Natural killer cell treated with Interleukin-12 subunit alpha and Interleukin-12 subunit beta and Interleukin-15 and Interleukin-18, amount 100 ng/mL, for 72 hours (primary cell): ENCODE measurements around the gene UBQLN4. TPM values are rescaled to one million over a fixed set of nuclear protein-coding genes. Genes with fewer than 3 reads are reported as not detected.

ENCODE experiments used
- ATAC-seq, 2 donors: fragments of 150-1000 bp; cut with Tn5 transposase in 1 of 2; sonication (Bioruptor Pico), chemical (Tn5 transposase) in 1 of 2; 2 replicates each; pipeline ENCODE4 v1.10.0; 2021
- DNase-seq: peaks from one replicate; pipeline ENCODE4 v3.0.0; 2022; ENCODE audit warnings: low spot score
- H3K27ac Mint-ChIP-seq, 2 donors: 1 replicate in 1 of 2; 2 replicates in 1 of 2; pipeline ENCODE4 v1.8.0; 2022; ENCODE audit warnings: mixed read lengths in 2 of 2, mild to moderate bottlenecking in 1 of 2, moderate library complexity in 1 of 2
- H3K27me3 Mint-ChIP-seq, 2 donors: 1 replicate in 1 of 2; 2 replicates in 1 of 2; pipeline ENCODE4 v1.8.0; 2022; ENCODE audit warnings: mixed read lengths in 2 of 2
- H3K36me3 Mint-ChIP-seq: one replicate; pipeline ENCODE4 v1.8.0; 2022; ENCODE audit warnings: mixed read lengths
- H3K4me1 Mint-ChIP-seq, 2 donors: 1 replicate in 1 of 2; 2 replicates in 1 of 2; pipeline ENCODE4 v1.8.0; 2022; ENCODE audit warnings: low read depth in 2 of 2, mixed read lengths in 2 of 2, mild to moderate bottlenecking in 1 of 2
- H3K4me3 Mint-ChIP-seq: one replicate; pipeline ENCODE4 v1.8.0; 2022; ENCODE audit warnings: mixed read lengths
- H3K9me3 Mint-ChIP-seq: 2 replicates; pipeline ENCODE4 v1.8.0; 2022; ENCODE audit warnings: mixed read lengths
- total RNA-seq, 2 donors: library from RNA; stranded (reverse); gene quantifications; one replicate each; pipeline ENCODE4 v1.2.3, GENCODE V29; 2022

Gene UBQLN4
- total RNA-seq, 2 donors from 2014 or later = 30.4 to 51.4 TPM

DNA sequence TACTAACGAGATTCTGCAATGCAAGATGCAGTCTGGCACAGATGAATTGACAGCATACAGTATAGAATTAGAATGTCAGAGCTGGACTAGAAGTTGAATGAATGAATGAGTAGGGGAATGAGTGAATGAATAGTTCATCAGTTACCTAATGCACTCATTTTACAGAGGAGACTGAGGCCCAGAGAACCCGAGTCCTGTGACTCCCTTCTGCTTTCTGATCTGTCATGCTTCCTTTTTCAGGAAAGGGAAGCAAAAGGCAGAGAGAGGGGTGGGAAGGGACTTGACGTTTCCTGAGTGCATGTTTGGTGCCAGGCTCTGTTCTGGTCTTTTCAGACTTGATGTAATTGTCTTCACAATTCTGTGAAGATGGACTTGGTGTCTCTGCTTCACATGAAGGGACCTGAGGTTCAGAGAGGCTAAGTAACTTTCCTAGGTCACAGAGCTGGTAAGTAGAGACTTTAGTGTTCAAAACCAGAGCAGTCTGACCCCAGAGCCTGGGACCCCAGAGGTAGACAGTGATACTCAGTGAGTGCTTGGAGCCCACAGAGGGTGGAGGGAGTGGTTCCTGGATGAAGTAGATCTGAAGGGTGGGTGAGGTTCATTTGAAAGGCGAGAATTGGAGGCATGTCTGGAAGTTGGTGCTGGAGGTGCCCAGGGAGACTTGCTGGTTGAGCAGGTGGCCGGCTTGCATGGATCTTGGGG lies 36.7 kb upstream of the UBQLN4 start:
- H3K36me3 Mint-ChIP-seq = no peaks in the 10 kb centered on the region
- no peak overlapping the region for H3K27ac Mint-ChIP-seq

GRCh38 chr1:156089704-156090103 lies 36.1 kb upstream of the UBQLN4 start:
- no peak for ATAC-seq

More for the DNA sequence above, 36.7 kb upstream of the UBQLN4 start:
- ATAC-seq = peak in 1 of 2 donors; percentile 52
- no peak for DNase-seq
- Mint-ChIP-seq H3K9me3 (no peaks in the 10 kb centered on the region), H3K27me3 (peaks cover 8 to 9% of the 10 kb centered on the region in 2 donors), H3K4me1 (no peaks in the 10 kb centered on the region), H3K4me3 (no peak overlapping the region)

DNA sequence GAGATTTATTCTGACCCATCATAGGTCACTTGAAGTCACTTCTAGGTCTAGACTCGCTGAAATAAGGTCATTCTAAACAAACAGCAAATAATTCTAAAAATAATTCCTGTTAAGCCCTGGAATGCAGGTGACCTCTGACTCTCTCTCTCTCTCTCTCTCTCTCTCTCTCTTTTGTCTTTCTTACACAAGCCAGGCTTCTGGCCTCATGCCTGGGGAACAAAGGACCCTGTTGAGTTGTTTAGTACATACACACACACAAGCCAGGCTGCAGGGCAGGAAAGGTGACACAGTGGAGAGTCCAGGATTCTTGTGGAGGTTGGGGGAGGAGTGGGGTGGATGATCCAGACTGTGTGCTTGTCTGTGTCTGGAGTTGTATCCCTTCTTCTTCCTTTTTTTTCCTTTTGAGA lies 32.7 kb upstream of the UBQLN4 start:
- Mint-ChIP-seq H3K9me3 (no peaks in the 10 kb centered on the region), H3K4me1 (peaks cover 0 to 3% of the 10 kb centered on the region in 2 donors), H3K4me3 (no peak overlapping the region), H3K27me3 (peaks cover 9 to 11% of the 10 kb centered on the region in 2 donors), H3K27ac (no peak overlapping the region), H3K36me3 (no peaks in the 10 kb centered on the region)
- DNase-seq = no peak
- ATAC-seq = no peak

More at GRCh38 chr1:156089704-156090103, 36.1 kb upstream of the UBQLN4 start:
- Mint-ChIP-seq H3K27ac (no peak overlapping the region), H3K4me3 (no peak overlapping the region), H3K4me1 (no peaks in the 10 kb centered on the region), H3K9me3 (no peaks in the 10 kb centered on the region), H3K27me3 (peaks cover 8 to 9% of the 10 kb centered on the region in 2 donors), H3K36me3 (no peaks in the 10 kb centered on the region)
- DNase-seq = no peak

DNA sequence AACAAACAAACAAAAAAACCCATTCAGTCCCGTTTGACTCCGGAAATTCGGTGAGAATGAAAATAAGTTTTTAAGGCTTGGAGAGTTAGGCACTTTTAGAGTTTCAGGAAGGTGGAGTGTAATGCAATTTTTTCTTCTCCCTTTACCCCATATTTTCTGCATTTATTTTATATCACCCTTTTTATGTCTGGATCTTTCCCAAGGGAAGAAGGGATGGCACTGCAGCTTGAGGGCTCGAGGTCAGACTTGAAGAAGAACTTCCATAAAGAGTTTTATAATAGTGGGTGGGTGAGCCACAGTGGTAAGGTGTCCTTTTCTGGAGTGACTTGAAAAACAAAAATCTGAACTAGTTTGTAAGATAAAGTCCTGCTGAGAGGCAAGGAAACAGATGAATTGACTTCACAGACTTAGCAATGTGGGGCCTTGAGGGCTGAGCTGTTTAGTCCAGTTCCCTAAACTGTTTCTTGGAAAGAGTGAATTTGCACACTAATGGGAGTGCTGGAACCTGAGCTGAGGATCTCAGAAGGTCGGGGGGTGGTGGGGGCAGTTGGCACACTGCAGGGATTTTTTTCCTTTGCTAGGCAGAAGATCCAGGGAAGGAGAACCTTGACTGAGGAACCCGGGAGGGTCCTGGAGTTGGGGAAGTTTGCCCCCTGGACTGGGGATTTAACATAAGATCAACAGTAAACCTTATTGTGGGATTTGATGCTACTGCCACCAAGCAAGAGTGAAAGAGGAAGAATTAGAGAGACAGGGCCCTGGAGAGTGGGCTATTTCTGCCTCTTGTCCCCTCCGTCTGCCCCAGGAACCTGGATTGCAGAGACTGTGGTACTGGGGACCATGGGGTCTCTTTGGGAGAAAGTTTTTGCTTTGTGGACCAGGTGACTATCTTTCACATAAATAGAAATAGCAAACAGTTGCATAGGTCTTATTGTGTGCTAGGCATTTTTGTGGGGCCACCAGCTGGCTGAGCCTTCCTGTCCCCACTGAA lies 30.5 kb upstream of the UBQLN4 start:
- no peaks in the 10 kb centered on the region for H3K9me3 Mint-ChIP-seq
- H3K27me3 Mint-ChIP-seq = peaks cover 9 to 18% of the 10 kb centered on the region in 2 donors
- peaks cover 0 to 3% of the 10 kb centered on the region in 2 donors for H3K4me1 Mint-ChIP-seq
- H3K36me3 Mint-ChIP-seq = no peaks in the 10 kb centered on the region
- no peak overlapping the region for H3K27ac Mint-ChIP-seq
- DNase-seq (no peak), ATAC-seq (no peak)
- H3K4me3 Mint-ChIP-seq = peak overlapping the region; percentile 42

- ATAC-seq = peak; percentile 82 to 83
- H3K4me3 Mint-ChIP-seq = peak within 1 kb of the TSS; percentile 72
- H3K36me3 Mint-ChIP-seq = no peaks in the 10 kb centered on the region
- peaks cover 9 to 18% of the 10 kb centered on the region in 2 donors for H3K27me3 Mint-ChIP-seq
- DNase-seq = peak; percentile 77
- H3K27ac Mint-ChIP-seq = no peak within 1 kb of the TSS
- H3K4me1 Mint-ChIP-seq = peaks cover 0 to 7% of the 10 kb centered on the region in 2 donors
- no peaks in the 10 kb centered on the region for H3K9me3 Mint-ChIP-seq
Observed at GRCh38 chr1:156082309-156083091, 28.9 kb upstream of the UBQLN4 start, which contains the start of gene MEX3A. Gene MEX3A (minus strand): TSS chr1:156082465. CDS start chr1:156081998, 467 bp downstream.

DNA sequence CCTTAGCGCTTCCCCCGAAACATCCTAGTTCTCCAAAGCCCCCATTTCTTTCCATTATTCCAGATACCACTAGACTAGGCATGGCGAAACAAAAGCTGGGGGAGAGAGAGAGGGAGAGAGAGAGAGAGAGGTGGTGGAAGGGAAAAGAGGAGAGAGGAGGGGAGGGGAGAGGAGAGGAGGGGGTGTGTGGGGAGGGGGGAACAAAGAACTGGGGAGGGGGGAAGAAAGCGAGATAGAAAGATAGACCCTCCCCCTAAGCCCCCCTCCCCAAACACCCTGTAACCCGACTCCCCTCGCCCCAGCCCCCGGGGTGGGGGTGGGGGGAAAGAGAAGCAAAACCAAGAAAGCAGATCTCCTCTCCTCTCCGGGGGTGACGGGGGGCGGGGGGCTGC lies 28.3 kb upstream of the UBQLN4 start:
- Mint-ChIP-seq H3K9me3 (no peaks in the 10 kb centered on the region), H3K4me3 (peak overlapping the region; percentile 72), H3K27ac (no peak overlapping the region), H3K27me3 (peaks cover 9 to 15% of the 10 kb centered on the region in 2 donors), H3K36me3 (no peaks in the 10 kb centered on the region), H3K4me1 (peaks cover 0 to 7% of the 10 kb centered on the region in 2 donors)
- DNase-seq (no peak), ATAC-seq (no peak)

DNA sequence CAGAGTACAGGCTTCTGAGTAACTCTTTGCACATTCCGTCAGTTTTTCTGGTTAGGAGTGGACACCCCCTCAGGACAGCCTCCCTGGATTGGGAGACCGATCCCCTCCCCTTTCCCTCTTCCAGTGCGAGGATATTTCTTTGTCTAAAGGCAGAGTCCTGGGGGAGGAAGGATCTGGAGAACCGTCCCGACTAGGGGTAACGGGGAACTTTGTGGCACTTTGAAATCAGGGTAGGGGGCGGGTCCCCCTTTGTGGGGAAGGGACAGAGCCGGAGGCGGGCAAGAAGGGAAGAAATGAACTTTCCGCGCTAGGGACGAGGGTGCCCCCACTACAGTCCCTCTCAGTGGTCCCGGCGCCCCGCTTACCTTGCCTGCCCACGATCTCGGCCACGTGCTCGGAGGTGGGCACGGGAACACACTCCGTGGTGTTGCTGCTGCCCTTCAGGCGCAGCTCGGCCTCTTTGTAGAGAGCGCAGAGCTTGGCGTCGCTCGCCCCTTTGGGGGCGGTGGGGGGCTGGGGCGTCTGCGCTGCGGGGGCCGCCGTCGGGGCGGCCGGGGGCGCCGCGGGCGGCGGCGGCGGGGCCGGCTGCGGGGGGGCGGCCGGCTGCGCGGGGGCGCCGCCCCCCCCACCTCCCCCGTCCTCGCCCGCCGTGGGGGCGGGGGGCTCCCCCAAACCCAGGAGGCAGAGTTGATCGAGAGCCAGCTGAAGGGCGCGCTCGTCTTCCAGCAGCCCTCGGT lies 27.8 kb upstream of the UBQLN4 start:
- Mint-ChIP-seq H3K36me3 (no peaks in the 10 kb centered on the region), H3K9me3 (no peaks in the 10 kb centered on the region), H3K4me3 (peak overlapping the region; percentile 72), H3K4me1 (peaks cover 0 to 7% of the 10 kb centered on the region in 2 donors), H3K27ac (no peak overlapping the region), H3K27me3 (peaks cover 9 to 14% of the 10 kb centered on the region in 2 donors)
- ATAC-seq = no peak
- no peak for DNase-seq

GRCh38 chr1:156080863-156081179 lies 27.2 kb upstream of the UBQLN4 start:
- no peaks in the 10 kb centered on the region for H3K9me3 Mint-ChIP-seq
- H3K4me1 Mint-ChIP-seq = peaks cover 0 to 8% of the 10 kb centered on the region in 2 donors
- no peaks in the 10 kb centered on the region for H3K36me3 Mint-ChIP-seq
- DNase-seq (no peak), ATAC-seq (no peak)
- no peak overlapping the region for H3K27ac Mint-ChIP-seq
- H3K27me3 Mint-ChIP-seq = peaks cover 9 to 14% of the 10 kb centered on the region in 2 donors
- no peak overlapping the region for H3K4me3 Mint-ChIP-seq

DNA sequence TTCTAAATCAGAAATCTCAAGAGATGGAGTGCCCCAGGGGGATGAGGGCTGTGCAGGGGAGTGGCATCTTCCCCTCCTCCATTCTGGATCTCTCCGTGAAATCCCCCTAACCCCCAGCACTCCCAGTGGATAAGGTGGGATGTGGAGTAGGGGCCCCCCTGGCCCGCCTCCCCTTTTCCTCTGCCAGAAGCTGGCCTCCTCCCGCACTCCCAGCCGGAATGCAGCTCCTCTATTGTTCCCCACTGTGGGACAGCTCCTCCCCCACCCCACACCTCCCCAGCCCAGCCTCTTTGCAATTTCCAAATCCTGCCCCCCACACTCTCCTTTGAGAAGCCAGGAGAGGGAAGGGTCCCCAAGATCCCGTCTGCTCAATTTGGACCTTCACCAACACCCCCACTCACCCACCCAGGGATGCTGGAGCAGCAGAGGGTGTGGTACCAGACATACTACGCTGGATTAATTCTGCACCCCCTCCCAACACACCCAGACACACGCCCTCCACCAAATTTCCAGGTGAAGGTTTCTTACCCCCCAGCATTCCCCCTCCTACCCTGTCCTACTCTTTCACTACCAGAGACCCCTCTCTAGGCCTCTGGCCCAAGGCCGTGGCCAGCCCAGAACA lies 26.8 kb upstream of the UBQLN4 start:
- Mint-ChIP-seq H3K4me3 (no peak overlapping the region), H3K27ac (no peak overlapping the region), H3K9me3 (no peaks in the 10 kb centered on the region), H3K36me3 (no peaks in the 10 kb centered on the region), H3K4me1 (peaks cover 0 to 13% of the 10 kb centered on the region in 2 donors), H3K27me3 (peaks cover 9 to 14% of the 10 kb centered on the region in 2 donors)
- no peak for DNase-seq
- no peak for ATAC-seq

DNA sequence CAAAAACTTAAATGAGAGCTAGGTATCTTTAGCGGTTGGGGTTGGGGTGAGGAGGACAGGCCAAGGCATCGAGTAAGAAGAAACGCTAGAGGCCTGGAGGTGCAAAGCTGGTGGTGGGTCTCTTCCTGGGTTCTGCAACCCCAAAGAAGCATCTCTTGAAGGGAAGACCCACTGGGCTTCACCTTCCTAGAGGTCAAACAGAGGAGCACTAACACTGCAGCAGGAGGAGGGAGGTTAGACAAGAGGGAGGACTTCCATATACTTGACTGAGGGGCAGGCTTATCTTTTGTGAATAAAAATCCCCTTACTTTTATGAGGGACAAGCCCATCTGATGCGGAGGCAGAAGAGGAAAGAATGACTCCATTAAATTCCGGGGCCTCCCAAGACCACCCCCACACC lies 26.2 kb upstream of the UBQLN4 start:
- Mint-ChIP-seq H3K27ac (no peak overlapping the region), H3K36me3 (no peaks in the 10 kb centered on the region), H3K4me3 (no peak overlapping the region), H3K27me3 (peaks cover 9 to 14% of the 10 kb centered on the region in 2 donors), H3K9me3 (no peaks in the 10 kb centered on the region), H3K4me1 (peaks cover 0 to 13% of the 10 kb centered on the region in 2 donors)
- ATAC-seq (no peak), DNase-seq (no peak)

GRCh38 chr1:156078728-156079127 lies 25.1 kb upstream of the UBQLN4 start:
- Mint-ChIP-seq H3K4me3 (no peak overlapping the region), H3K27ac (no peak overlapping the region), H3K36me3 (no peaks in the 10 kb centered on the region), H3K9me3 (no peaks in the 10 kb centered on the region), H3K4me1 (peaks cover 0 to 13% of the 10 kb centered on the region in 2 donors), H3K27me3 (peaks cover 3 to 10% of the 10 kb centered on the region in 2 donors)
- no peak for DNase-seq
- no peak for ATAC-seq

DNA sequence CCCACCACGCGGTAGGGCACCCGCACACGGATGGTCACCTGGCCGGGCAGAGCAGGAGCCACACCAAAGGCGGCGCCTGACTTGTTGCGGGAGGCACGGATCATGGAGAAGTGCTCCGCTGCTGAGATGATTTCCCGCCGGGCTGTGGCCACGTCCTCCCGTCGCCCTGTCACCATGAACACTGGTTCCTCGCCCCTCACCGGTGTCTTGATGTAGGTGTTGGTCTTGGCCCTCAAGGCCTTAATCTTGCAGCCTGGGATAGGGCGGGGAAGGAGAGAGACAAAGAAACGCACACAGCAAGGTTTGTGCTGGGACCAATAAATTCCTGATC lies 23.8 kb upstream of the UBQLN4 start:
- H3K27ac Mint-ChIP-seq = no peak overlapping the region
- no peaks in the 10 kb centered on the region for H3K36me3 Mint-ChIP-seq
- H3K27me3 Mint-ChIP-seq = peaks cover 0 to 7% of the 10 kb centered on the region in 2 donors
- no peak for ATAC-seq
- H3K4me1 Mint-ChIP-seq = peaks cover 0 to 10% of the 10 kb centered on the region in 2 donors
- H3K9me3 Mint-ChIP-seq = no peaks in the 10 kb centered on the region
- no peak overlapping the region for H3K4me3 Mint-ChIP-seq
- no peak for DNase-seq
